ENCODE measurements around the gene ZNHIT1.
"Not testable (repeated sequence)": the region's sequence is repeated elsewhere in the genome, so short reads cannot be mapped to it uniquely, and the experiment has no call there.

Gene ZNHIT1

GRCh38 chr7:101186844-101187428 lies 31.0 kb upstream of the ZNHIT1 start:
- DNase-seq = no peak

- no peak for DNase-seq
Observed at GRCh38 chr7:101189109-101189508, 28.9 kb upstream of the ZNHIT1 start.

GRCh38 chr7:101195884-101196283 lies 22.1 kb upstream of the ZNHIT1 start:
- no peak for DNase-seq

- DNase-seq = no peak
Observed at GRCh38 chr7:101197991-101198390, 20.0 kb upstream of the ZNHIT1 start.

- no peak for DNase-seq
Observed at GRCh38 chr7:101198476-101198875, 19.5 kb upstream of the ZNHIT1 start.

GRCh38 chr7:101199522-101199921 lies 18.4 kb upstream of the ZNHIT1 start:
- DNase-seq = not testable (repeated sequence)

GRCh38 chr7:101200504-101200861 lies 17.5 kb upstream of the ZNHIT1 start:
- no peak for DNase-seq

- DNase-seq = no peak
Observed at GRCh38 chr7:101200862-101201599, 16.9 kb upstream of the ZNHIT1 start, which contains the start of gene MOGAT3. MOGAT3 (minus strand) TSS chr7:101201036; CDS start chr7:101200854, 182 bp downstream.

- no peak for DNase-seq
Observed at GRCh38 chr7:101201695-101202602, 16.0 kb upstream of the ZNHIT1 start.

GRCh38 chr7:101202603-101202918 lies 15.4 kb upstream of the ZNHIT1 start:
- no peak for DNase-seq

GRCh38 chr7:101203740-101204738 lies 13.9 kb upstream of the ZNHIT1 start:
- DNase-seq = peak; percentile 13

- no peak for DNase-seq
Observed at GRCh38 chr7:101205901-101206664, 11.9 kb upstream of the ZNHIT1 start.

- DNase-seq = no peak
Observed at GRCh38 chr7:101206665-101207042, 11.3 kb upstream of the ZNHIT1 start.

- no peak for DNase-seq
Observed at GRCh38 chr7:101207459-101207858, 10.5 kb upstream of the ZNHIT1 start.

GRCh38 chr7:101208794-101209193 lies 9.2 kb upstream of the ZNHIT1 start:
- DNase-seq = no peak

- no peak for DNase-seq
Observed at GRCh38 chr7:101210143-101210542, 7.8 kb upstream of the ZNHIT1 start.

GRCh38 chr7:101211501-101211900 lies 6.5 kb upstream of the ZNHIT1 start:
- DNase-seq = no peak

- DNase-seq = no peak
Observed at GRCh38 chr7:101212014-101212413, 6.0 kb upstream of the ZNHIT1 start.

- peak; percentile 30 for DNase-seq
Observed at GRCh38 chr7:101216001-101216859, 1.7 kb upstream of the ZNHIT1 start.

- DNase-seq = no peak
Observed at GRCh38 chr7:101216860-101217387, 1.0 kb upstream of the ZNHIT1 start.
